ENCODE results near the gene NID2. TPM values are rescaled to one million over a fixed set of nuclear protein-coding genes. Genes with fewer than 3 reads are reported as not detected.

The NID2 gene
- total and polyA plus RNA-seq, 3 donors from 2014 or later, result 5.3 to 10.6 (median 8.1) TPM

GRCh38 chr14:52067873-52068614, 815 bp downstream of the NID2 start:
- Histone ChIP-seq H3K4me1 (peaks cover 11% of the 10 kb centered on the region), H3K4me3 (peak overlapping the region; percentile 57 to 65), H3K27ac (peak overlapping the region in 1 of 2 donors; percentile 24), H3K9me3 (no peaks in the 10 kb centered on the region), H3K27me3 (no peaks in the 10 kb centered on the region), H3K36me3 (ENCODE audit: low read depth, missing control alignments) (no peaks in the 10 kb centered on the region)
- WGBS, 2 donors, result 0 to 1% methylated on average over 17 to 43 of the region's 49 CpGs
- peak; percentile 35 for DNase-seq
- intact Hi-C loops (cut with DNase I; ENCODE audit: low total_unique reads), result no loop called here
- TF ChIP-seq CTCF (IDR thresholded peaks at IDR 0.05), result no peak
- no peak for TF ChIP-seq POLR2A (IDR thresholded peaks at IDR 0.05)

DNA sequence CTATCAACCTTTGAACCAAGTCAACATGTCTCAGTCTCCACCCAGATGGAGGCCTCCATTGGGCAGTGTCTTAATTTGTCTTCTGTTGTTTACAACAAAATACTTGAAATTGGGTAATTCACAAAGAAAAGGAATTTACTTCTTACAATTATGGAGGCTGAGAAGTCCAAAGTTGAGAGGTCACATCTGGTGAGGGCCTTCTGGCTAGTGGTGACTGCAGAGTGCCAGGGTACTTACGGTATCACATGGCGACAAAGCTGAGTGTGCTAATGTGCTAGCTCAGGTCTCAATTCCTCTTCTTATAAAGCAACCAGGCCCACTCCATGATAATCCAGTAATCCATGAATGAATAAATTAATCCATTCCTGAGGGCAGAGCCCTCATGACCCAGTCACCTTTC, 4.7 kb downstream of the NID2 start:
- WGBS, 2 donors, result 96 to 100% methylated on average over 2 of the region's 2 CpGs
- Histone ChIP-seq H3K4me1 (peaks cover 11% of the 10 kb centered on the region), H3K36me3 (ENCODE audit: low read depth, missing control alignments) (no peaks in the 10 kb centered on the region), H3K27ac (no peak overlapping the region), H3K4me3 (no peak overlapping the region), H3K27me3 (no peaks in the 10 kb centered on the region), H3K9me3 (no peaks in the 10 kb centered on the region)
- no peak for TF ChIP-seq CTCF (IDR thresholded peaks at IDR 0.05)
- DNase-seq, result no peak
- intact Hi-C loops (cut with DNase I; ENCODE audit: low total_unique reads), result no loop called here

DNA sequence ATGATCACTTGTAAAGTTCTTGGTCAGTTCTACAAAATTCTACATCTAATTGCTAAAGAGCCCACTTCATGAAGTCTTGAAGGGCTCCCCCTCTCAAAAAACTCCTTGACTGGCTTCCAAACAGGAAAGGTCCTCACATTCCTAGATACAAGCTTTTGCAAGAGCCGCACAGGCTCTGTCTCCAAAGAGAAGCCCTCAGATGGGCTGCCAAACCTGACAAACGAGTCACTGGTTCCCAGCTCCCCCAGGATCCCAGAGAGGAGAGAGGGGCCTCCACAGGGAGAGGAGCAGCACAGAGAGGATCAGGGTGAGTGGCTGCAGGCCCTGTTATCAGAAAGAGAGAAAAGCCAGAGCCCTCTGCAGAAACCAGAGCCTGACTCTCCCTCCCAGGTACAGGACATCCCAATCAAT, 5.8 kb downstream of the NID2 start:
- no peak for DNase-seq
- intact Hi-C loops (cut with DNase I; ENCODE audit: low total_unique reads), result no loop called here
- 45 to 53% methylated on average over 2 of the region's 2 CpGs for WGBS, 2 donors

GRCh38 chr14:52061890-52062289, 7.0 kb downstream of the NID2 start:
- 79 to 84% methylated on average over 1 of the region's 1 CpG for WGBS, 2 donors
- Histone ChIP-seq H3K4me3 (no peak overlapping the region), H3K4me1 (no peaks in the 10 kb centered on the region), H3K27me3 (no peaks in the 10 kb centered on the region), H3K9me3 (no peaks in the 10 kb centered on the region), H3K36me3 (ENCODE audit: low read depth, missing control alignments) (no peaks in the 10 kb centered on the region), H3K27ac (no peak overlapping the region)
- DNase-seq, result no peak
- no peak for TF ChIP-seq POLR2A (IDR thresholded peaks at IDR 0.05)
- no peak for TF ChIP-seq CTCF (IDR thresholded peaks at IDR 0.05)
- intact Hi-C loops (cut with DNase I; ENCODE audit: low total_unique reads), result no loop called here

More for the DNA sequence above, 5.8 kb downstream of the NID2 start:
- no peaks in the 10 kb centered on the region for H3K9me3 ChIP-seq
- no peak overlapping the region for H3K4me3 ChIP-seq
- H3K36me3 ChIP-seq (ENCODE audit: low read depth, missing control alignments), result no peaks in the 10 kb centered on the region
- no peak for TF ChIP-seq POLR2A (IDR thresholded peaks at IDR 0.05)
- TF ChIP-seq CTCF (IDR thresholded peaks at IDR 0.05), result no peak
- H3K4me1 ChIP-seq, result peaks cover 9% of the 10 kb centered on the region
- no peaks in the 10 kb centered on the region for H3K27me3 ChIP-seq
- H3K27ac ChIP-seq, result no peak overlapping the region

DNA sequence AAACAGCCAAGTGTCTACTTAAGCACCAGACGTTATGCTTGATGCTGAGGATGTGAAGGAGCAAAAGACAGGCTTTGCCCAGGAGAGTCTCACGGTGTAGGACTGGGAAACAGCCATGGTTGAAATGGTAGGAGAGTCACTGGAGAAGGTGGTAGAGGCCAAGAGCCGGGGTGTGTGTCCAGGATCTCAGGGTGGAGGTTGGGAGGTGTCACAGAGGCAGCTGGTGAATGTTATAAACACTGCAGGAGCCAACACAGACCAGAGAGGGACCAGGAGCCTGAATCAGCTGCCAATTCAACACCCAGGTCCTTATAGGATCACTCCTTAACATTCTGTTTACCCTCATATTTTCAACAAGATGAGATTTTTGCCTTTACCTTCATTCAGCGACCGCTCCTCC, 7.5 kb downstream of the NID2 start:
- intact Hi-C loops (cut with DNase I; ENCODE audit: low total_unique reads), result no loop called here
- 76 to 85% methylated on average over 5 of the region's 5 CpGs for WGBS, 2 donors
- H3K9me3 ChIP-seq, result no peaks in the 10 kb centered on the region
- H3K4me3 ChIP-seq, result no peak overlapping the region
- no peaks in the 10 kb centered on the region for H3K4me1 ChIP-seq
- TF ChIP-seq CTCF (IDR thresholded peaks at IDR 0.05) (no peak), POLR2A (IDR thresholded peaks at IDR 0.05) (no peak)
- H3K36me3 ChIP-seq (ENCODE audit: low read depth, missing control alignments), result no peaks in the 10 kb centered on the region
- no peak overlapping the region for H3K27ac ChIP-seq
- DNase-seq, result no peak
- no peaks in the 10 kb centered on the region for H3K27me3 ChIP-seq

All from testis (tissue), 3 donors.